ENCODE data around the gene SPATA4.

Gene SPATA4

GRCh38 chr4:176236946-176237345, 41.6 kb upstream of the SPATA4 start:
- Histone ChIP-seq H3K27me3 (replicated peaks; ENCODE audit: control insufficient read depth, insufficient read depth, low read length) (no peaks in the 10 kb centered on the region), H3K4me3 (replicated peaks; ENCODE audit: low read depth, low read length) (no peak overlapping the region), H3K36me3 (ENCODE audit: control insufficient read depth, insufficient read depth, low read length) (no peaks in the 10 kb centered on the region)
- TF ChIP-seq, protein P1, sequence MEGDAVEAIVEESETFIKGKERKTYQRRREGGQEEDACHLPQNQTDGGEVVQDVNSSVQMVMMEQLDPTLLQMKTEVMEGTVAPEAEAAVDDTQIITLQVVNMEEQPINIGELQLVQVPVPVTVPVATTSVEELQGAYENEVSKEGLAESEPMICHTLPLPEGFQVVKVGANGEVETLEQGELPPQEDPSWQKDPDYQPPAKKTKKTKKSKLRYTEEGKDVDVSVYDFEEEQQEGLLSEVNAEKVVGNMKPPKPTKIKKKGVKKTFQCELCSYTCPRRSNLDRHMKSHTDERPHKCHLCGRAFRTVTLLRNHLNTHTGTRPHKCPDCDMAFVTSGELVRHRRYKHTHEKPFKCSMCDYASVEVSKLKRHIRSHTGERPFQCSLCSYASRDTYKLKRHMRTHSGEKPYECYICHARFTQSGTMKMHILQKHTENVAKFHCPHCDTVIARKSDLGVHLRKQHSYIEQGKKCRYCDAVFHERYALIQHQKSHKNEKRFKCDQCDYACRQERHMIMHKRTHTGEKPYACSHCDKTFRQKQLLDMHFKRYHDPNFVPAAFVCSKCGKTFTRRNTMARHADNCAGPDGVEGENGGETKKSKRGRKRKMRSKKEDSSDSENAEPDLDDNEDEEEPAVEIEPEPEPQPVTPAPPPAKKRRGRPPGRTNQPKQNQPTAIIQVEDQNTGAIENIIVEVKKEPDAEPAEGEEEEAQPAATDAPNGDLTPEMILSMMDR (IDR thresholded peaks at IDR 0.05; ENCODE audit: insufficient read depth, low read length, poor library complexity, severe bottlenecking) = no peak
- DNase-seq (ENCODE audit: extremely low read depth, insufficient read length) = no peak

DNA sequence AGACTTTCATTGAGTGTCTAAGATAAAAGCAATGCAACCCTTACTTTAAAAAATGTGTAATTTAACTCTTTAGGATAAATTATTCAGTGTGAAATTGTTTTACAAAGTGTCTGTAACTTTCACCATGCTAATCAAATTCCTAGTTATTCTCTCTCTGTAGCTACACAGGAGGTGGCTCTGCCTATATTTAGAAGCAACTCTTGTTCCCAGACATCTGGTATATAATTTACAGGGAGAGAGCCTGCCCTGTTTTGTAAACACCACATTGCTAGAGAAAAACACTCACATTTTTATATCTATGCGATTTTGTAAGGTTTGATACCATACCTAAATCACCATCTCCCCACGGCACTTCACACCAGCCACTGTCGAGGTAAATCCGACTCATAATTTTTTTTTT, 35.5 kb upstream of the SPATA4 start:
- Histone ChIP-seq H3K4me3 (replicated peaks; ENCODE audit: low read depth, low read length) (no peak overlapping the region), H3K36me3 (ENCODE audit: control insufficient read depth, insufficient read depth, low read length) (no peaks in the 10 kb centered on the region), H3K27me3 (replicated peaks; ENCODE audit: control insufficient read depth, insufficient read depth, low read length) (no peaks in the 10 kb centered on the region)
- TF ChIP-seq, protein P1 (IDR thresholded peaks at IDR 0.05; ENCODE audit: insufficient read depth, low read length, poor library complexity, severe bottlenecking) = no peak
- no peak for DNase-seq (ENCODE audit: extremely low read depth, insufficient read length)

DNA sequence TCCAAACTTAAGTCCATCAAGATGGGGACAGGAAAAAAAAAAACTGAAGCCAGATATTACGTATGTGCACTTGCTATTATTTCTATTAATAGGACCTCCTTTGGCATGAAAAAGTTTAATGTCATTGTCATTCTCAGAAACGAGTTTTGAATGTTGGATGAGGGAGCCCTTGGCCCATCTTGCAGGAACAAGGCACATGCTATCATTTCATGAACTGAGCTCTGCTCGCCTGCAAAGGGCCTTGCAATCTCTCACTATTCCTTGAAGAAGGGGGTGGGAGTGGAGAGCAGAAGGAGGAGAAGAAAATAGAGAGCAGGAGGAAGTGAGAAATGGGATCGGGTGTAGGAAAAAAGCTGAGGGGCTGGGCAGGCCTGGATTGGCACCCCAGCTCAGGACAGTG, 34.3 kb upstream of the SPATA4 start:
- H3K27me3 ChIP-seq (replicated peaks; ENCODE audit: control insufficient read depth, insufficient read depth, low read length) = no peaks in the 10 kb centered on the region
- DNase-seq (ENCODE audit: extremely low read depth, insufficient read length) = no peak
- H3K4me3 ChIP-seq (replicated peaks; ENCODE audit: low read depth, low read length) = no peak overlapping the region
- TF ChIP-seq, protein P1 (IDR thresholded peaks at IDR 0.05; ENCODE audit: insufficient read depth, low read length, poor library complexity, severe bottlenecking) = no peak
- H3K36me3 ChIP-seq (ENCODE audit: control insufficient read depth, insufficient read depth, low read length) = no peaks in the 10 kb centered on the region

DNA sequence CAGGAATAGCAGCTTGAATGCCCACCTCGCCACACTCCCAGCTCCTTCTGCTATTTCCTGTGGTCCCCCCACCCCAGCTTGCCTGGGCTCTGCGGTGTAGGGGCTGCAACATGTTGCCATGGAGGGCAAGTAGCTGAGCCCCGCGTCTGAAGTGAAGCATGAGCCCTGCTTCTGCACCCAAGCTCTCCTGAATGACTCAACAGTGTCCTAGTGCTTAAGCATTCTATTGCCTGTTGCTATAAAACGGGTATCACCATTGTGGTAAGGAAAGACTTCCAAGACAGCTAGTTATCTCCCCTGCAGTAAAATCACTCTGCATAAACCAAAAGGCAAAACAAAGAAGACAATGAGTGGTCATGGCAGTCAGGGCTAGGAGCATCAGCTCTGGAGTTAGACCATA, 31.4 kb upstream of the SPATA4 start:
- H3K4me3 ChIP-seq (replicated peaks; ENCODE audit: low read depth, low read length) = no peak overlapping the region
- TF ChIP-seq, protein P1 (IDR thresholded peaks at IDR 0.05; ENCODE audit: insufficient read depth, low read length, poor library complexity, severe bottlenecking) = no peak
- no peaks in the 10 kb centered on the region for H3K27me3 ChIP-seq (replicated peaks; ENCODE audit: control insufficient read depth, insufficient read depth, low read length)
- no peak for DNase-seq (ENCODE audit: extremely low read depth, insufficient read length)
- H3K36me3 ChIP-seq (ENCODE audit: control insufficient read depth, insufficient read depth, low read length) = no peaks in the 10 kb centered on the region

DNA sequence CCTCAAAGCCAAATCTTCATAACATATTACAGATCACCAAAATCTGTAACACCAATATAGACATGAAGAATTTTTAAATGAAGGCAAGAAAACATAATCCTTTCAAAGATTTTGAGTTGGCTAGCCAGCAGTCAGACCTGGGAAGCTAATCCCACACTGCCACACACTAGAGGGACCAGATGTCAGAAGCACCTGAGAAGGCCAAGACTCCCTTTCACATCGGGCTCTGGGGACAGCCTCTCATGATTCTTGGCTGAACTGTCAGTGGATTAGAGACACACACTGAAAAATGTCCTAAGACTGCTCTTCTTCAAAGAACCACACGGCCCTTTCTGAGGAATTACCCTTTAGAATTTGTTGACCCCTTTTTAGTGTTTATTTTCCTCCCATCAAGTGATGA, 28.2 kb upstream of the SPATA4 start:
- Histone ChIP-seq H3K4me3 (replicated peaks; ENCODE audit: low read depth, low read length) (no peak overlapping the region), H3K36me3 (ENCODE audit: control insufficient read depth, insufficient read depth, low read length) (no peaks in the 10 kb centered on the region), H3K27me3 (replicated peaks; ENCODE audit: control insufficient read depth, insufficient read depth, low read length) (no peaks in the 10 kb centered on the region)
- no peak for DNase-seq (ENCODE audit: extremely low read depth, insufficient read length)
- TF ChIP-seq, protein P1 (IDR thresholded peaks at IDR 0.05; ENCODE audit: insufficient read depth, low read length, poor library complexity, severe bottlenecking) = no peak

GRCh38 chr4:176222149-176222548, 26.8 kb upstream of the SPATA4 start:
- Histone ChIP-seq H3K4me3 (replicated peaks; ENCODE audit: low read depth, low read length) (no peak overlapping the region), H3K27me3 (replicated peaks; ENCODE audit: control insufficient read depth, insufficient read depth, low read length) (no peaks in the 10 kb centered on the region), H3K36me3 (ENCODE audit: control insufficient read depth, insufficient read depth, low read length) (no peaks in the 10 kb centered on the region)
- TF ChIP-seq, protein P1 (IDR thresholded peaks at IDR 0.05; ENCODE audit: insufficient read depth, low read length, poor library complexity, severe bottlenecking) = no peak
- no peak for DNase-seq (ENCODE audit: extremely low read depth, insufficient read length)

Measured in GM06990 (cell line).